H9 (cell line): Measurements from ENCODE around the gene CD209. TPM values are rescaled to one million over a fixed set of nuclear protein-coding genes. Genes with fewer than 3 reads are reported as not detected.

Experiments
- DNase-seq: peaks from one replicate; pipeline ENCODE4 v3.0.0-alpha.2; 2017
- H2AFZ ChIP-seq: one replicate; pipeline ENCODE4 v1.6.1; 2013; ENCODE audit warnings: mild to moderate bottlenecking, low read length, control low read depth, moderate library complexity
- H2AK5ac ChIP-seq: 2 replicates; pipeline ENCODE4 v1.6.1; 2013; ENCODE audit warnings: low read length, control low read depth, mixed read lengths; ENCODE audit not compliant: insufficient read length
- H2BK120ac ChIP-seq: one replicate; pipeline ENCODE4 v1.6.1; 2013; ENCODE audit warnings: low read depth, mild to moderate bottlenecking, low read length, control low read depth, inconsistent platforms; ENCODE audit not compliant: poor library complexity, severe bottlenecking
- H2BK12ac ChIP-seq: 2 replicates; pipeline ENCODE4 v1.6.1; 2013; ENCODE audit warnings: low read length, control low read depth, mixed read lengths, low read depth; ENCODE audit not compliant: insufficient read length
- H2BK15ac ChIP-seq: 2 replicates; pipeline ENCODE4 v1.6.1; 2013; ENCODE audit warnings: low read depth, low read length, control low read depth
- H2BK20ac ChIP-seq: one replicate; pipeline ENCODE4 v1.6.1; 2013; ENCODE audit warnings: low read depth, mild to moderate bottlenecking, low read length, control low read depth, inconsistent platforms; ENCODE audit not compliant: poor library complexity, severe bottlenecking
- H2BK5ac ChIP-seq: 2 replicates; pipeline ENCODE4 v1.6.1; 2013; ENCODE audit warnings: low read length, control low read depth, mixed read lengths; ENCODE audit not compliant: insufficient read length
- H3K14ac ChIP-seq: 2 replicates; pipeline ENCODE4 v1.6.1; 2013; ENCODE audit warnings: low read length, control low read depth; ENCODE audit not compliant: insufficient read depth
- H3K18ac ChIP-seq: 2 replicates; pipeline ENCODE4 v1.6.1; 2013; ENCODE audit warnings: low read depth, mild to moderate bottlenecking, mixed read lengths, low read length, control low read depth; ENCODE audit not compliant: insufficient read length
- H3K23ac ChIP-seq: 2 replicates; pipeline ENCODE4 v1.6.1; 2013; ENCODE audit warnings: low read length, control low read depth, mixed read lengths, low read depth; ENCODE audit not compliant: insufficient read length
- H3K23me2 ChIP-seq: 2 replicates; pipeline ENCODE4 v1.6.1; 2013; ENCODE audit warnings: low read depth, mild to moderate bottlenecking, mixed read lengths, low read length, control low read depth; ENCODE audit not compliant: insufficient read length, poor library complexity, severe bottlenecking
- H3K27ac ChIP-seq: 2 replicates; pipeline ENCODE4 v1.5.1; 2013; ENCODE audit warnings: low read length, control low read depth, mixed read lengths, low read depth; ENCODE audit not compliant: insufficient read length
- H3K27me3 ChIP-seq: 2 replicates; pipeline ENCODE4 v1.6.1; 2013; ENCODE audit warnings: low read length, control low read depth, inconsistent platforms; ENCODE audit not compliant: insufficient read depth
- H3K4ac ChIP-seq: 2 replicates; pipeline ENCODE4 v1.6.1; 2013; ENCODE audit warnings: low read depth, mild to moderate bottlenecking, control low read depth, inconsistent platforms, low read length, moderate library complexity
- H3K4me1 ChIP-seq: 2 replicates; pipeline ENCODE4 v1.6.1; 2013; ENCODE audit warnings: low read length, control low read depth, inconsistent platforms; ENCODE audit not compliant: insufficient read depth
- H3K4me2 ChIP-seq: 2 replicates; pipeline ENCODE4 v1.6.1; 2013; ENCODE audit warnings: low read length, control low read depth, mixed read lengths; ENCODE audit not compliant: insufficient read length, insufficient read depth
- H3K56ac ChIP-seq: 2 replicates; pipeline ENCODE4 v1.6.1; 2013; ENCODE audit warnings: low read depth, mild to moderate bottlenecking, mixed read lengths, low read length, control low read depth; ENCODE audit not compliant: insufficient read length
- H3K79me1 ChIP-seq: 2 replicates; pipeline ENCODE4 v1.6.1; 2013; ENCODE audit warnings: low read depth, mild to moderate bottlenecking, moderate library complexity, low read length, control low read depth, inconsistent platforms; ENCODE audit not compliant: insufficient read depth, poor library complexity, severe bottlenecking
- H3K79me2 ChIP-seq: 2 replicates; pipeline ENCODE4 v1.6.1; 2013; ENCODE audit warnings: low read length, control low read depth, inconsistent platforms; ENCODE audit not compliant: insufficient read depth
- H3K9ac ChIP-seq: 2 replicates; pipeline ENCODE4 v1.6.1; 2013; ENCODE audit warnings: low read length, control low read depth, mixed read lengths; ENCODE audit not compliant: insufficient read length; ENCODE audit errors: extremely low read depth
- H3K9me3 ChIP-seq: one replicate; pipeline ENCODE4 v1.6.1; 2013; ENCODE audit warnings: low read depth, low read length, inconsistent platforms; ENCODE audit not compliant: control insufficient read depth
- H3T11ph ChIP-seq: one replicate; pipeline ENCODE4 v1.6.1; 2013; ENCODE audit warnings: mild to moderate bottlenecking, low read length, control low read depth, inconsistent platforms
- H4K20me1 ChIP-seq: one replicate; pipeline ENCODE4 v1.6.1; 2013; ENCODE audit not compliant: control insufficient read depth, insufficient read length, insufficient read depth
- H4K5ac ChIP-seq: 2 replicates; pipeline ENCODE4 v1.6.1; 2013; ENCODE audit warnings: low read depth, mild to moderate bottlenecking, mixed read lengths, low read length, control low read depth; ENCODE audit not compliant: insufficient read length
- H4K8ac ChIP-seq: replicated peaks from 2 replicates; pipeline ENCODE4 v1.6.1; 2013; ENCODE audit warnings: low read length, control low read depth, mixed read lengths, low read depth; ENCODE audit not compliant: insufficient read length
- H4K91ac ChIP-seq: 2 replicates; pipeline ENCODE4 v1.6.1; 2013; ENCODE audit warnings: low read depth, mild to moderate bottlenecking, moderate library complexity, mixed read lengths, low read length, control low read depth; ENCODE audit not compliant: insufficient read length
- H3K27ac Mint-ChIP-seq, 3 experiments: 2 replicates in 2 of 3; 3 replicates in 1 of 3; pipeline ENCODE4 v1.8.0; 2020 to 2021; ENCODE audit warnings: mixed read lengths in 3 of 3, mild to moderate bottlenecking in 1 of 3, moderate library complexity in 1 of 3
- H3K27me3 Mint-ChIP-seq: 2 replicates; pipeline ENCODE4 v1.8.0; 2021; ENCODE audit warnings: low read depth, mild to moderate bottlenecking, moderate library complexity, mixed read lengths
- H3K36me3 Mint-ChIP-seq, 3 experiments: 2 replicates in 2 of 3; 3 replicates in 1 of 3; pipeline ENCODE4 v1.8.0; 2020 to 2021; ENCODE audit warnings: low read depth in 3 of 3, mixed read lengths in 3 of 3; ENCODE audit not compliant: insufficient read depth in 1 of 3
- H3K4me1 Mint-ChIP-seq, 2 experiments: 2 replicates each; pipeline ENCODE4 v1.8.0; 2020; ENCODE audit warnings: mixed read lengths in 2 of 2
- H3K4me3 Mint-ChIP-seq, 2 experiments: 2 replicates in 1 of 2; 3 replicates in 1 of 2; pipeline ENCODE4 v1.8.0; 2020 to 2021; ENCODE audit warnings: mild to moderate bottlenecking in 2 of 2, mixed read lengths in 2 of 2, moderate library complexity in 1 of 2
- H3K9me3 Mint-ChIP-seq, 2 experiments: 2 replicates in 1 of 2; 3 replicates in 1 of 2; pipeline ENCODE4 v1.8.0; 2020; ENCODE audit warnings: mild to moderate bottlenecking in 2 of 2, mixed read lengths in 2 of 2, moderate library complexity in 1 of 2
- CTCF ChIP-seq: fragments of 200-600 bp; sonication (generic); conservative IDR thresholded peaks from 3 replicates; pipeline ENCODE4 v1.8.0; 2021; ENCODE audit warnings: antibody characterized with exemption, mild to moderate bottlenecking
- WGBS: extraction: QIAGEN DNeasy Blood & Tissue Kit; methylation state at CpG from one replicate; pipeline ENCODE4 v1.1.7; 2013; ENCODE audit warnings: missing lambda C conversion rate, low lambda C conversion rate, mixed read lengths; ENCODE audit not compliant: insufficient read length; ENCODE audit errors: extremely low coverage; 5-methylcytosine and 5-hydroxymethylcytosine counted together
- total RNA-seq: library from RNA; stranded (reverse); gene quantifications from 2 replicates; pipeline ENCODE4 v1.2.1, GENCODE V29; 2021

The CD209 gene
- total RNA-seq, 1 experiment from 2014 or later: not detected

- H3K27ac ChIP-seq: no peak overlapping the region
- Mint-ChIP-seq H3K36me3 (no peaks in the 10 kb centered on the region), H3K27ac (no peak overlapping the region; a peak in 1 of 7 replicates), H3K9me3 (no peaks in the 10 kb centered on the region), H3K4me3 (no peak overlapping the region), H3K4me1 (peaks cover 0 to 8% of the 10 kb centered on the region in 2 experiments; a peak in 2 of 4 replicates), H3K27me3 (peaks cover 35% of the 10 kb centered on the region)
- H3K4me1 ChIP-seq: no peaks in the 10 kb centered on the region
- no peak overlapping the region for H3K14ac ChIP-seq
- DNase-seq: no peak
- H3T11ph ChIP-seq: no peak overlapping the region
- no peak overlapping the region for H2AFZ ChIP-seq
- H3K56ac ChIP-seq: no peak overlapping the region
- H3K79me2 ChIP-seq: no peaks in the 10 kb centered on the region
- no peak overlapping the region for H3K23ac ChIP-seq
- H4K8ac ChIP-seq: no peak overlapping the region
- H3K79me1 ChIP-seq: no peaks in the 10 kb centered on the region
- no peaks in the 10 kb centered on the region for H3K9me3 ChIP-seq
- no peak overlapping the region for H3K9ac ChIP-seq
- no peaks in the 10 kb centered on the region for H4K20me1 ChIP-seq
- no peaks in the 10 kb centered on the region for H3K27me3 ChIP-seq
- no peak overlapping the region for H2BK120ac ChIP-seq
- TF ChIP-seq CTCF: no peak
- H3K23me2 ChIP-seq: no peaks in the 10 kb centered on the region
- no peak overlapping the region for H2BK20ac ChIP-seq
- H3K4me2 ChIP-seq: no peak overlapping the region
- WGBS: no CpG with 5 or more reads among the region's 8 CpGs
- no peak overlapping the region for H2BK5ac ChIP-seq
- no peak overlapping the region for H2BK15ac ChIP-seq
- H4K91ac ChIP-seq: no peak overlapping the region
- no peak overlapping the region for H2BK12ac ChIP-seq
- no peak overlapping the region for H4K5ac ChIP-seq
- H3K18ac ChIP-seq: no peak overlapping the region
- H3K4ac ChIP-seq: no peak overlapping the region
- no peak overlapping the region for H2AK5ac ChIP-seq
Measured at GRCh38 chr19:7706955-7707456, 40.3 kb downstream of the CD209 start.
